ENCODE data around the gene CTSW.

GRCh38 chr11:65868076-65868667 is 11.5 kb upstream of the CTSW start:
- TF ChIP-seq POLR2A (IDR thresholded peaks at IDR 0.05) = no peak
- no peak for TF ChIP-seq CTCF (IDR thresholded peaks at IDR 0.05)
- no peak for TF ChIP-seq EP300 (IDR thresholded peaks at IDR 0.05)
